HepG2 (cell line): ENCODE results near the gene CCDC117. TPM values are rescaled to one million over a fixed set of nuclear protein-coding genes. Genes with fewer than 3 reads are reported as not detected.

ENCODE experiments used
- MTF2 ChIP-seq: sonication (generic); formaldehyde crosslinking; IDR thresholded peaks from 2 replicates; pipeline ENCODE4 v1.5.0; 2020; ENCODE audit warnings: missing genetic modification reagents, borderline replicate concordance
- NRL ChIP-seq: sonication (generic); formaldehyde crosslinking; IDR thresholded peaks from 2 replicates; pipeline ENCODE4 v1.5.0; 2020; ENCODE audit warnings: missing genetic modification reagents, mild to moderate bottlenecking, moderate library complexity, borderline replicate concordance
- STAG1 ChIP-seq: sonication (generic); formaldehyde crosslinking; IDR thresholded peaks from 2 replicates; pipeline ENCODE4 v1.4.0; 2020; ENCODE audit warnings: missing genetic modification reagents
- ZNF7 ChIP-seq: IDR thresholded peaks from 2 replicates; pipeline ENCODE4 v1.6.1; 2016; ENCODE audit warnings: missing biosample characterization, missing genetic modification reagents
- polyA plus RNA-seq, 8 experiments: library from polyadenylated mRNA; depleted of rRNA in 3 of 8; stranded (reverse) in 7 of 8; unstranded in 1 of 8; fragments of >200 nt; fragmentation: Illumina TruSeq in 4 of 8; extraction: Trizol in 4 of 8; gene quantifications; 2 replicates each; pipeline versions ENCODE4 v1.2.1 to v1.2.3, GENCODE V29; 2011 to 2016; ENCODE audit warnings: low read depth in 4 of 8, missing spikeins in 1 of 8, mixed read lengths in 1 of 8; ENCODE audit not compliant: insufficient read depth in 1 of 8
- total RNA-seq, 5 experiments: library from RNA; depleted of rRNA; stranded (reverse); fragments of >200 nt; fragmentation: Illumina TruSeq; extraction: Trizol; gene quantifications; 2 replicates each; pipeline ENCODE4 v1.2.3, GENCODE V29; 2016; ENCODE audit warnings: low read depth in 1 of 5
- TF ChIP-seq, protein P1 (sequence below): sonication (generic); formaldehyde crosslinking; IDR thresholded peaks from 2 replicates; pipeline ENCODE4 v1.4.0; 2020; ENCODE audit warnings: missing genetic modification reagents, borderline replicate concordance
- TF ChIP-seq, protein P2 (sequence below): sonication (generic); formaldehyde crosslinking; IDR thresholded peaks from 2 replicates; pipeline ENCODE4 v1.5.0; 2020; ENCODE audit warnings: mild to moderate bottlenecking, missing genetic modification reagents, moderate library complexity

The CCDC117 gene
- total and polyA plus RNA-seq, 2 of the 13 experiments (the other 11 are each of a cell fraction or from before 2014, with no cell fraction given): 12.6 to 34.2 TPM

DNA sequence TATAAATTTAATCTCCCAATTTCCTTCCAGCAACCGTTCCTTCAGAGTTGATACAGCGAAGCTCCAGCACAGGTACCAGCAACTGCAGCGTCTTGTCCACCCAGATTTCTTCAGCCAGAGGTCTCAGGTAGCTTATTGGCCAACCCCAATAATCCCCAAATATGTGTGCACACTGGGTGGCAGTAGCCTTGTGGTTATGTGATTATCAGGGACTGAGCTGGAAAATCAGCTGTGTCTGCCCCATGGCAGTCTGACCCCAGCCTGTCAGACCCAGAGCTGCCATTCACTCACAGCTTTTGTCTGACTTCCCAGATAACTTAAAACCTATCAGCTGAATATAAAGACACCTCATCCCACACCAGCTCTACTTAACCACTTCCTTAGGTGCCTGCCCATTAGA lies 28.6 kb upstream of the CCDC117 start (continued):
- TF ChIP-seq, protein P1, sequence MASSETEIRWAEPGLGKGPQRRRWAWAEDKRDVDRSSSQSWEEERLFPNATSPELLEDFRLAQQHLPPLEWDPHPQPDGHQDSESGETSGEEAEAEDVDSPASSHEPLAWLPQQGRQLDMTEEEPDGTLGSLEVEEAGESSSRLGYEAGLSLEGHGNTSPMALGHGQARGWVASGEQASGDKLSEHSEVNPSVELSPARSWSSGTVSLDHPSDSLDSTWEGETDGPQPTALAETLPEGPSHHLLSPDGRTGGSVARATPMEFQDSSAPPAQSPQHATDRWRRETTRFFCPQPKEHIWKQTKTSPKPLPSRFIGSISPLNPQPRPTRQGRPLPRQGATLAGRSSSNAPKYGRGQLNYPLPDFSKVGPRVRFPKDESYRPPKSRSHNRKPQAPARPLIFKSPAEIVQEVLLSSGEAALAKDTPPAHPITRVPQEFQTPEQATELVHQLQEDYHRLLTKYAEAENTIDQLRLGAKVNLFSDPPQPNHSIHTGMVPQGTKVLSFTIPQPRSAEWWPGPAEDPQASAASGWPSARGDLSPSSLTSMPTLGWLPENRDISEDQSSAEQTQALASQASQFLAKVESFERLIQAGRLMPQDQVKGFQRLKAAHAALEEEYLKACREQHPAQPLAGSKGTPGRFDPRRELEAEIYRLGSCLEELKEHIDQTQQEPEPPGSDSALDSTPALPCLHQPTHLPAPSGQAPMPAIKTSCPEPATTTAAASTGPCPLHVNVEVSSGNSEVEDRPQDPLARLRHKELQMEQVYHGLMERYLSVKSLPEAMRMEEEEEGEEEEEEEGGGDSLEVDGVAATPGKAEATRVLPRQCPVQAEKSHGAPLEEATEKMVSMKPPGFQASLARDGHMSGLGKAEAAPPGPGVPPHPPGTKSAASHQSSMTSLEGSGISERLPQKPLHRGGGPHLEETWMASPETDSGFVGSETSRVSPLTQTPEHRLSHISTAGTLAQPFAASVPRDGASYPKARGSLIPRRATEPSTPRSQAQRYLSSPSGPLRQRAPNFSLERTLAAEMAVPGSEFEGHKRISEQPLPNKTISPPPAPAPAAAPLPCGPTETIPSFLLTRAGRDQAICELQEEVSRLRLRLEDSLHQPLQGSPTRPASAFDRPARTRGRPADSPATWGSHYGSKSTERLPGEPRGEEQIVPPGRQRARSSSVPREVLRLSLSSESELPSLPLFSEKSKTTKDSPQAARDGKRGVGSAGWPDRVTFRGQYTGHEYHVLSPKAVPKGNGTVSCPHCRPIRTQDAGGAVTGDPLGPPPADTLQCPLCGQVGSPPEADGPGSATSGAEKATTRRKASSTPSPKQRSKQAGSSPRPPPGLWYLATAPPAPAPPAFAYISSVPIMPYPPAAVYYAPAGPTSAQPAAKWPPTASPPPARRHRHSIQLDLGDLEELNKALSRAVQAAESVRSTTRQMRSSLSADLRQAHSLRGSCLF (CRISPR knock-in tag): no peak
- TF ChIP-seq NRL (CRISPR knock-in tag) (no peak), MTF2 (CRISPR knock-in tag) (no peak), ZNF7 (CRISPR knock-in tag) (peak; percentile 78), STAG1 (CRISPR knock-in tag) (peak; percentile 20; the same call in 1 of the 2 replicates)
- TF ChIP-seq, protein P2, sequence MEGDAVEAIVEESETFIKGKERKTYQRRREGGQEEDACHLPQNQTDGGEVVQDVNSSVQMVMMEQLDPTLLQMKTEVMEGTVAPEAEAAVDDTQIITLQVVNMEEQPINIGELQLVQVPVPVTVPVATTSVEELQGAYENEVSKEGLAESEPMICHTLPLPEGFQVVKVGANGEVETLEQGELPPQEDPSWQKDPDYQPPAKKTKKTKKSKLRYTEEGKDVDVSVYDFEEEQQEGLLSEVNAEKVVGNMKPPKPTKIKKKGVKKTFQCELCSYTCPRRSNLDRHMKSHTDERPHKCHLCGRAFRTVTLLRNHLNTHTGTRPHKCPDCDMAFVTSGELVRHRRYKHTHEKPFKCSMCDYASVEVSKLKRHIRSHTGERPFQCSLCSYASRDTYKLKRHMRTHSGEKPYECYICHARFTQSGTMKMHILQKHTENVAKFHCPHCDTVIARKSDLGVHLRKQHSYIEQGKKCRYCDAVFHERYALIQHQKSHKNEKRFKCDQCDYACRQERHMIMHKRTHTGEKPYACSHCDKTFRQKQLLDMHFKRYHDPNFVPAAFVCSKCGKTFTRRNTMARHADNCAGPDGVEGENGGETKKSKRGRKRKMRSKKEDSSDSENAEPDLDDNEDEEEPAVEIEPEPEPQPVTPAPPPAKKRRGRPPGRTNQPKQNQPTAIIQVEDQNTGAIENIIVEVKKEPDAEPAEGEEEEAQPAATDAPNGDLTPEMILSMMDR (CRISPR knock-in tag): peak; percentile 18; the same call in 1 of the 2 replicates
- TF ChIP-seq, all 625 proteins: peak for 4
